Measurements from ENCODE around the gene JAGN1. TPM values are rescaled to one million over a fixed set of nuclear protein-coding genes. Genes with fewer than 3 reads are reported as not detected.
A peak's percentile ranks its signal among the peaks of the same experiment; 100 is the strongest.

JAGN1 gene
- total RNA-seq, 4 donors from 2014 or later: 29.5 to 71.3 (median 49.8) TPM

DNA sequence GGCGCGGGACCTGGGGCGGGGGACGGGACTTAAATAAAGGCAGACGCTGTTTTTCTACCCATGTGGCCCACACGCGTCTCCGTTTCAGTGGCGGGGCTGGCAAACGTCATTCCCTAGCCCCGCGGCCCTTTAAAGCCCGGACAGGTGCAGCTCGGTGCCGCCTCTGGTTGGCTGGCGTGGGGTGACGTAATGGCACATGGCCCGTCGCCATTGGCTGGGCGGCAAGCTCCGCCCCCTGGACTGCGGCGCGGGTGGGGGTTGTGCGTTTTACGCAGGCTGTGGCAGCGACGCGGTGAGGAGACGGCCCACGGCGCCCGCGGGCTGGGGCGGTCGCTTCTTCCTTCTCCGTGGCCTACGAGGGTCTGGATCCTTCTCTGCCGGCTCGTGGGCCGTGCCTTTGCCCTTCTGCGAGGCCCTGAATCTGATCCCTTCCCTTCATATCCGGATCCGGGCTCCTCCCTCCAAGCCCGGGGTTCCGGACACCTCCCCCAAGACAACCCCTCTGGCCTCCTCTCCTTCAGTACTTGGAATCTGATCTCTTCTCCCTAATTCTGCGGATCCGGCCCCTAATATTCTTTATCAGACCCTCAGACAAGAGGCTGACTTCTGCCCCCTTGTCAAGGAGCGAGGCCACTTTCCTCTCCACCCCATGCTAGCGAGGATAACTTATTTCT, 43.3 kb downstream of the JAGN1 start, which contains the start of gene CRELD1:
Gene CRELD1 (plus strand): TSS at position 274 of the 674 bp plus-strand sequence. CDS start 605 bp downstream, outside the sequence.
- Histone ChIP-seq H3K27me3 (no peaks in the 10 kb centered on the region), H3K27ac (peak within 1 kb of the TSS; percentile 84), H3K4me3 (peak within 1 kb of the TSS; percentile 60), H3K4me1 (peaks cover 28% of the 10 kb centered on the region), H3K36me3 (peaks cover 25% of the 10 kb centered on the region), H3K9me3 (no peaks in the 10 kb centered on the region)
- DNase-seq (ENCODE audit: low spot score in 2 of 2): peak; percentile 97 to 98
- 1% methylated on average over 33 of the region's 50 CpGs for WGBS
- TF ChIP-seq POLR2AphosphoS5 (IDR thresholded peaks at IDR 0.05) (peak in 1 of 3 donors; percentile 70), EP300 (IDR thresholded peaks at IDR 0.05) (no peak), POLR2A (IDR thresholded peaks at IDR 0.05) (peak; percentile 57 to 76)
- TF ChIP-seq, protein P1, sequence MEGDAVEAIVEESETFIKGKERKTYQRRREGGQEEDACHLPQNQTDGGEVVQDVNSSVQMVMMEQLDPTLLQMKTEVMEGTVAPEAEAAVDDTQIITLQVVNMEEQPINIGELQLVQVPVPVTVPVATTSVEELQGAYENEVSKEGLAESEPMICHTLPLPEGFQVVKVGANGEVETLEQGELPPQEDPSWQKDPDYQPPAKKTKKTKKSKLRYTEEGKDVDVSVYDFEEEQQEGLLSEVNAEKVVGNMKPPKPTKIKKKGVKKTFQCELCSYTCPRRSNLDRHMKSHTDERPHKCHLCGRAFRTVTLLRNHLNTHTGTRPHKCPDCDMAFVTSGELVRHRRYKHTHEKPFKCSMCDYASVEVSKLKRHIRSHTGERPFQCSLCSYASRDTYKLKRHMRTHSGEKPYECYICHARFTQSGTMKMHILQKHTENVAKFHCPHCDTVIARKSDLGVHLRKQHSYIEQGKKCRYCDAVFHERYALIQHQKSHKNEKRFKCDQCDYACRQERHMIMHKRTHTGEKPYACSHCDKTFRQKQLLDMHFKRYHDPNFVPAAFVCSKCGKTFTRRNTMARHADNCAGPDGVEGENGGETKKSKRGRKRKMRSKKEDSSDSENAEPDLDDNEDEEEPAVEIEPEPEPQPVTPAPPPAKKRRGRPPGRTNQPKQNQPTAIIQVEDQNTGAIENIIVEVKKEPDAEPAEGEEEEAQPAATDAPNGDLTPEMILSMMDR (IDR thresholded peaks at IDR 0.05): no peak

DNA sequence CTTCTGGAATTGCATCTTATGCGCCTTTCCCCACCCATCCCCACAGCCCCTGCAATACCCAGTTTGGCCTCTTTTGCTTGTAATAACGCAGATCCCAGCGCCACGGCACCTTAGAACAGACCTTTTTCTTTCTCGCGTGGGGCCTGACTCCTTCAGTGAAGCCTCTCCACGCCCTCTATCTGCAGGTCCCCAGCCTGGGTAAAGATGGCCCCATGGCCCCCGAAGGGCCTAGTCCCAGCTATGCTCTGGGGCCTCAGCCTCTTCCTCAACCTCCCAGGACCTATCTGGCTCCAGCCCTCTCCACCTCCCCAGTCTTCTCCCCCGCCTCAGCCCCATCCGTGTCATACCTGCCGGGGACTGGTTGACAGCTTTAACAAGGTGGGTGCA, 43.8 kb downstream of the JAGN1 start:
- peaks cover 22% of the 10 kb centered on the region for H3K36me3 ChIP-seq
- DNase-seq (ENCODE audit: low spot score in 2 of 2): peak in 1 of 2 donors; percentile 65
- peak overlapping the region; percentile 60 for H3K4me3 ChIP-seq
- WGBS: 6% methylated on average over 11 of the region's 11 CpGs
- H3K27me3 ChIP-seq: no peaks in the 10 kb centered on the region
- no peak for TF ChIP-seq POLR2AphosphoS5 (IDR thresholded peaks at IDR 0.05)
- TF ChIP-seq EP300 (IDR thresholded peaks at IDR 0.05): no peak
- TF ChIP-seq, protein P1 (IDR thresholded peaks at IDR 0.05): peak in 1 of 2 donors; percentile 12
- H3K9me3 ChIP-seq: no peaks in the 10 kb centered on the region
- H3K27ac ChIP-seq: peak overlapping the region; percentile 84
- peaks cover 28% of the 10 kb centered on the region for H3K4me1 ChIP-seq

DNA sequence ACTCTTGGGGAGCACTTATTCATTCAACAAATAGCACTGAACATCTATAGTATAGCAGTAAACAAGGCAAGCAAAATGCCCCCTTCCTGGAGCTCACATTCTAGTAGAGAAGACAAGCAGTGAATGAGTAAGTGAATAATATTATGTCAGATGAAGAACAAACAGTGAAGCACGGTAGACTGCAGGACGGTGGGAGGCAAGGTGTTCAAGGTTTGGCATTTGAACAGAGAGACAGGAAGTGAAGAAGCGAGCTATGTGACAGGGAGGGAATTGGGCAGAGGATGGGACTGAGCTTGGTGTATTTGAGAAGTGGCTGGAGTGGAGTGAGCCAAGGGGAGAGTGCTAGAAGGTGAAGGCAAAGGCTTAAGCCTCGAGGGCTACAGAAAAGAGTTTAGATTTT, 44.6 kb downstream of the JAGN1 start:
- TF ChIP-seq POLR2AphosphoS5 (IDR thresholded peaks at IDR 0.05) (no peak), EP300 (IDR thresholded peaks at IDR 0.05) (no peak), POLR2A (IDR thresholded peaks at IDR 0.05) (no peak)
- TF ChIP-seq, protein P1 (IDR thresholded peaks at IDR 0.05): no peak
- H3K4me1 ChIP-seq: peaks cover 28% of the 10 kb centered on the region
- H3K27me3 ChIP-seq: no peaks in the 10 kb centered on the region
- no peak overlapping the region for H3K4me3 ChIP-seq
- H3K9me3 ChIP-seq: no peaks in the 10 kb centered on the region
- H3K27ac ChIP-seq: no peak overlapping the region
- DNase-seq (ENCODE audit: low spot score in 2 of 2): no peak
- 41% methylated on average over 4 of the region's 4 CpGs for WGBS
- peaks cover 16% of the 10 kb centered on the region for H3K36me3 ChIP-seq

DNA sequence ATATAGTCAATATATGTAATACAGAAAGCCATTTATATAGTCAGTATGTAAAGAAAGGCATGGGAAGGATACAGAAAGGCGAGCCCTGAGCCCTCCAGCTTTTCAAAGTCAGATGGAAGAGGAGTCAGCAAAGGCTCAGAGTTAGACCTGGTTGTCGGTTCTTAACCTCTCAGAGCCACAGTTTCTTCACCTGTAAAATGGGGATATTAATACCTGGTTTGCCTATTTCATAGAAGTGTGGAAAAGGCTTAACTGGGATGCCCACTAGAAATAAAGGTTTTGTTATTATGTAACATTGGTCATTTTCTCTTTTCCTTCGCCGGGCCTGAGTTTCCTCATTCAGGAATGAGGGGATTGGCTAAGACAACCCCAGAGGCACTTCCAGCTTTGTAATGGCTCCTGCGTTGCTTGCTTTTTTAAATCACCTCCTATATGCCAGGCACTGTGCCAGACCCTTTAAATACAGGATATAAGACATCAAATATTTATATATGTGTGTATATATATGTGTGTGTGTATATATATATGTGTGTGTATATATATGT, 45.6 kb downstream of the JAGN1 start:
- H3K9me3 ChIP-seq: no peaks in the 10 kb centered on the region
- 88% methylated on average over 5 of the region's 5 CpGs for WGBS
- H3K4me3 ChIP-seq: no peak overlapping the region
- H3K27ac ChIP-seq: no peak overlapping the region
- peaks cover 28% of the 10 kb centered on the region for H3K4me1 ChIP-seq
- H3K36me3 ChIP-seq: peaks cover 5% of the 10 kb centered on the region
- DNase-seq (ENCODE audit: low spot score in 2 of 2): no peak
- TF ChIP-seq POLR2AphosphoS5 (IDR thresholded peaks at IDR 0.05) (no peak), POLR2A (IDR thresholded peaks at IDR 0.05) (no peak), EP300 (IDR thresholded peaks at IDR 0.05) (no peak)
- TF ChIP-seq, protein P1 (IDR thresholded peaks at IDR 0.05): no peak
- H3K27me3 ChIP-seq: no peaks in the 10 kb centered on the region

DNA sequence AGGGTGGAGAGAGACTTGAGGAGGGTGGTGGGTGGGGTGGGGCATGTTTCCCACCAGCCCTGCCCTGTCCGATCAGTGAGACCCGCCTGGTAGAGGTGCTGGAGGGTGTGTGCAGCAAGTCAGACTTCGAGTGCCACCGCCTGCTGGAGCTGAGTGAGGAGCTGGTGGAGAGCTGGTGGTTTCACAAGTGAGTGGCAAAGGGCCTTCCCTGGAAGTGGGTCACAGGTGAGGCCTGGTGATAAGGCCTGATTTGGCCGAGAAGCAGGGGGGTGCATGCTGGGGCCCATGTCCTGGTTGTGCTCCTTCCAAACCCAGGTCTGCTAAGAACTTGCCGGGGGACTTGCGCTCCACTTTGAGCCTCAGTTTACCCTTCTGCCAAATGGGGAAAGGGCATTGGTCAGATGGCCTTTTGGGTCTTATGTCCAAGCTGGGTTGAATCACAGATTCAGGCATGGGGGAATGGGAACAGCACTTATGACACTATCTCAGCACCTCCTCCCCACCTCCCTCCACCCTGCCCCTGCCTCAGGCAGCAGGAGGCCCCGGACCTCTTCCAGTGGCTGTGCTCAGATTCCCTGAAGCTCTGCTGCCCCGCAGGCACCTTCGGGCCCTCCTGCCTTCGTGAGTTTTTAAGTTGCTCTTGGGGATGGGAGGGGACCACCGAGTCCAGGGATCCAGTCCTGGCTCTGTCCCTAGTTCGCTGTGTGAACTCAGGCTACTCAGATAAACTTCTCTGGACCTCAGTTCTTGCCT, 47.3 kb downstream of the JAGN1 start:
- TF ChIP-seq EP300 (IDR thresholded peaks at IDR 0.05) (no peak), POLR2AphosphoS5 (IDR thresholded peaks at IDR 0.05) (no peak), POLR2A (IDR thresholded peaks at IDR 0.05) (no peak)
- TF ChIP-seq, protein P1 (IDR thresholded peaks at IDR 0.05): no peak
- DNase-seq (ENCODE audit: low spot score in 2 of 2): no peak
- 93% methylated on average over 9 of the region's 13 CpGs for WGBS

More for the DNA sequence above, 47.3 kb downstream of the JAGN1 start:
- Histone ChIP-seq H3K4me3 (no peak overlapping the region), H3K9me3 (no peaks in the 10 kb centered on the region), H3K27ac (no peak overlapping the region), H3K27me3 (no peaks in the 10 kb centered on the region), H3K36me3 (peaks cover 5% of the 10 kb centered on the region), H3K4me1 (peaks cover 24% of the 10 kb centered on the region)

Data from suprapubic skin (tissue), 4 donors.